PC-9 (cell line): ENCODE measurements around the gene CNGA3. TPM values are rescaled to one million over a fixed set of nuclear protein-coding genes. Genes with fewer than 3 reads are reported as not detected.
A peak's percentile ranks its signal among the peaks of the same experiment; 100 is the strongest.

Experiments used
- BruUV-seq: library from RNA; stranded (reverse); fragments of 400-500 nt; replicated peaks from 2 replicates; lab custom pipeline; 2021; lab: Mats Ljungman, UMichigan
- CTCF ChIA-PET: fragments of 300-600 bp; sonication (Branson Sonifier 250); formaldehyde crosslinking; loops from one replicate; lab custom pipeline; 2022; ENCODE audit warnings: antibody characterized with exemption; lab: Charles Lee
- POLR2A ChIA-PET: fragments of 300-600 bp; sonication (Branson Sonifier 250); formaldehyde crosslinking; loops from one replicate; lab custom pipeline; 2022; ENCODE audit warnings: antibody characterized with exemption; ENCODE audit not compliant: unreplicated experiment; lab: Charles Lee
- DNase-seq, 2 experiments: peaks; one replicate each; pipeline versions ENCODE4 v3.0.0 to v3.0.0-alpha.2; 2015 to 2022; ENCODE audit warnings: mixed read lengths in 1 of 2
- H2AFZ ChIP-seq: fragments of 200-600 bp; sonication (generic); 2 replicates; pipeline ENCODE4 v1.8.1; 2017; ENCODE audit warnings: antibody characterized with exemption
- H3F3A ChIP-seq: fragments of 200-600 bp; sonication (generic); 2 replicates; pipeline ENCODE4 v1.8.1; 2017; ENCODE audit warnings: antibody characterized with exemption, mild to moderate bottlenecking, low read depth; ENCODE audit not compliant: insufficient read depth
- H3K27ac ChIP-seq: fragments of 200-600 bp; sonication (generic); 2 replicates; pipeline ENCODE4 v1.6.1; 2016; ENCODE audit warnings: mixed run types
- H3K27me3 ChIP-seq: fragments of 200-600 bp; sonication (generic); 2 replicates; pipeline ENCODE4 v1.6.1; 2016; ENCODE audit warnings: low read depth, mixed run types; ENCODE audit not compliant: insufficient read depth
- H3K36me3 ChIP-seq: fragments of 200-600 bp; sonication (generic); 2 replicates; pipeline ENCODE4 v1.6.1; 2016; ENCODE audit warnings: low read depth, mixed run types
- H3K4me1 ChIP-seq: fragments of 200-600 bp; sonication (generic); replicated peaks from 2 replicates; pipeline ENCODE4 v1.6.1; 2016; ENCODE audit warnings: mixed run types; ENCODE audit not compliant: insufficient read depth
- H3K4me2 ChIP-seq: fragments of 200-600 bp; sonication (generic); 2 replicates; pipeline ENCODE4 v1.6.1; 2017; ENCODE audit warnings: mixed run types
- H3K4me3 ChIP-seq: fragments of 200-600 bp; sonication (generic); 2 replicates; pipeline ENCODE4 v1.6.1; 2016; ENCODE audit warnings: mixed run types
- H3K79me2 ChIP-seq: fragments of 200-600 bp; sonication (generic); 2 replicates; pipeline ENCODE4 v1.6.1; 2017; ENCODE audit warnings: low read depth, mixed run types
- H3K9me2 ChIP-seq: fragments of 200-600 bp; sonication (generic); 2 replicates; pipeline ENCODE4 v1.8.1; 2017; ENCODE audit warnings: mild to moderate bottlenecking; ENCODE audit not compliant: insufficient read depth
- H3K9me3 ChIP-seq: fragments of 200-600 bp; sonication (generic); 2 replicates; pipeline ENCODE4 v1.8.1; 2016; ENCODE audit warnings: low read depth; ENCODE audit not compliant: insufficient read depth
- H4K20me1 ChIP-seq: fragments of 200-600 bp; sonication (generic); 2 replicates; pipeline ENCODE4 v1.8.1; 2017; ENCODE audit not compliant: insufficient read depth
- CTCF ChIP-seq: fragments of 200-600 bp; sonication (generic); conservative IDR thresholded peaks from 2 replicates; pipeline ENCODE4 v1.6.1; 2017; ENCODE audit warnings: mixed run types, antibody characterized with exemption, mild to moderate bottlenecking, moderate library complexity
- EZH2 ChIP-seq: fragments of 200-600 bp; sonication (generic); IDR thresholded peaks from 2 replicates; pipeline ENCODE4 v1.8.0; 2017; ENCODE audit warnings: antibody characterized with exemption, low read depth
- intact Hi-C: fragments of 100-400 bp; cut with micrococcal nuclease; formaldehyde crosslinking; loops from one replicate; pipeline ENCODE4 v1.10.0; 2022; ENCODE audit not compliant: unreplicated experiment
- total RNA-seq: library from RNA; stranded (reverse); gene quantifications from 2 replicates; pipeline ENCODE4 v1.2.3, GENCODE V29; 2021

Gene CNGA3
- total RNA-seq, 1 experiment from 2014 or later, result not detected

GRCh38 chr2:98444436-98445176 is 98.3 kb downstream of the CNGA3 start, which contains the start of gene INPP4A:
Gene INPP4A (plus strand): TSS chr2:98444858. CDS start chr2:98520049, 75,191 bp downstream.
- 0 out of 2 replicates have a peak, but pooled peaks cover 8% of the 10 kb centered on the region for H3F3A ChIP-seq
- no peaks in the 10 kb centered on the region for H3K27me3 ChIP-seq
- ChIA-PET POLR2A (interaction anchor here (0.5 to 0.8 kb wide), 4 partner anchors 9 to 573 kb away, joined by 9 to 18 read pairs (median 11); no protein-coding TSS in a partner anchor), CTCF (no interaction called here)
- peaks cover 22% of the 10 kb centered on the region for H3K4me1 ChIP-seq
- peaks cover 6% of the 10 kb centered on the region; the same call in 1 of the 2 replicates for H4K20me1 ChIP-seq
- peak within 1 kb of the TSS; percentile 91 for H3K4me3 ChIP-seq
- H3K9me3 ChIP-seq, result no peaks in the 10 kb centered on the region
- no peaks in the 10 kb centered on the region for H3K9me2 ChIP-seq
- TF ChIP-seq CTCF (no peak), EZH2 (no peak)
- H2AFZ ChIP-seq, result peak within 1 kb of the TSS; percentile 85
- no peaks in the 10 kb centered on the region for H3K36me3 ChIP-seq
- no TSS peak for BruUV-seq
- intact Hi-C loops, result loop anchor here (1.0 to 10.0 kb wide), 5 partner anchors 14 to 120 kb away; no protein-coding TSS in a partner anchor
- peak within 1 kb of the TSS; percentile 87 for H3K4me2 ChIP-seq
- H3K27ac ChIP-seq, result peak within 1 kb of the TSS; percentile 45
- DNase-seq, result peak; percentile 53 to 80
- H3K79me2 ChIP-seq, result peaks cover 46% of the 10 kb centered on the region

- TF ChIP-seq EZH2, result no peak
- no peak for TF ChIP-seq CTCF
- Histone ChIP-seq H3K4me3 (peak overlapping the region; percentile 91), H3K9me3 (no peaks in the 10 kb centered on the region), H3K9me2 (no peaks in the 10 kb centered on the region), H4K20me1 (peaks cover 6% of the 10 kb centered on the region; the same call in 1 of the 2 replicates), H3F3A (0 out of 2 replicates have a peak, but pooled peaks cover 8% of the 10 kb centered on the region), H2AFZ (peak overlapping the region; percentile 80), H3K4me1 (peaks cover 22% of the 10 kb centered on the region), H3K79me2 (peaks cover 52% of the 10 kb centered on the region), H3K36me3 (no peaks in the 10 kb centered on the region), H3K4me2 (peak overlapping the region; percentile 87), H3K27ac (peak overlapping the region; percentile 13), H3K27me3 (no peaks in the 10 kb centered on the region)
- DNase-seq, result no peak
- ChIA-PET CTCF (no interaction called here), POLR2A (interaction anchor here (0.5 kb wide), 1 partner anchor 37 kb away, joined by 11 read pairs; no protein-coding TSS in a partner anchor)
- intact Hi-C loops, result loop anchor here (1.0 to 10.0 kb wide), 4 partner anchors 13 to 120 kb away; no protein-coding TSS in a partner anchor
- BruUV-seq, result TSS peak; percentile 56
These were observed 99.0 kb downstream of the CNGA3 start for GRCh38 chr2:98445177-98445682.
